Osteocyte (in vitro differentiated cells): ENCODE data around the gene TCF15. TPM values are rescaled to one million over a fixed set of nuclear protein-coding genes. Genes with fewer than 3 reads are reported as not detected.

Experiments
- DNase-seq: peaks from one replicate; pipeline ENCODE4 v3.0.0; 2021; ENCODE audit warnings: mixed read lengths; ENCODE audit not compliant: unreplicated experiment; ENCODE audit errors: extremely low spot score
- H3K27ac Mint-ChIP-seq: one replicate; pipeline ENCODE4 v1.8.0; 2021; ENCODE audit warnings: mild to moderate bottlenecking, mixed read lengths; ENCODE audit not compliant: unreplicated experiment
- H3K27me3 Mint-ChIP-seq: one replicate; pipeline ENCODE4 v1.8.0; 2021; ENCODE audit warnings: mixed read lengths; ENCODE audit not compliant: unreplicated experiment
- H3K36me3 Mint-ChIP-seq: one replicate; pipeline ENCODE4 v1.8.0; 2021; ENCODE audit warnings: mixed read lengths; ENCODE audit not compliant: unreplicated experiment
- H3K4me1 Mint-ChIP-seq: one replicate; pipeline ENCODE4 v1.8.0; 2021; ENCODE audit warnings: mixed read lengths; ENCODE audit not compliant: unreplicated experiment
- H3K4me3 Mint-ChIP-seq: one replicate; pipeline ENCODE4 v1.8.0; 2021; ENCODE audit warnings: mild to moderate bottlenecking, moderate library complexity, mixed read lengths; ENCODE audit not compliant: unreplicated experiment
- H3K9me3 Mint-ChIP-seq: one replicate; pipeline ENCODE4 v1.8.0; 2021; ENCODE audit warnings: mixed read lengths; ENCODE audit not compliant: unreplicated experiment
- total RNA-seq: library from RNA; stranded (reverse); gene quantifications from 2 replicates; pipeline ENCODE4 v1.2.1, GENCODE V29; 2021
- TF ChIP-seq, protein P1 (sequence below): fragments of 200-600 bp; sonication (generic); IDR thresholded peaks from 2 replicates; pipeline ENCODE4 v1.5.0; 2021; ENCODE audit warnings: antibody characterized with exemption, mild to moderate bottlenecking, moderate library complexity

TCF15 gene
- total RNA-seq, 1 donor from 2014 or later, result not detected

DNA sequence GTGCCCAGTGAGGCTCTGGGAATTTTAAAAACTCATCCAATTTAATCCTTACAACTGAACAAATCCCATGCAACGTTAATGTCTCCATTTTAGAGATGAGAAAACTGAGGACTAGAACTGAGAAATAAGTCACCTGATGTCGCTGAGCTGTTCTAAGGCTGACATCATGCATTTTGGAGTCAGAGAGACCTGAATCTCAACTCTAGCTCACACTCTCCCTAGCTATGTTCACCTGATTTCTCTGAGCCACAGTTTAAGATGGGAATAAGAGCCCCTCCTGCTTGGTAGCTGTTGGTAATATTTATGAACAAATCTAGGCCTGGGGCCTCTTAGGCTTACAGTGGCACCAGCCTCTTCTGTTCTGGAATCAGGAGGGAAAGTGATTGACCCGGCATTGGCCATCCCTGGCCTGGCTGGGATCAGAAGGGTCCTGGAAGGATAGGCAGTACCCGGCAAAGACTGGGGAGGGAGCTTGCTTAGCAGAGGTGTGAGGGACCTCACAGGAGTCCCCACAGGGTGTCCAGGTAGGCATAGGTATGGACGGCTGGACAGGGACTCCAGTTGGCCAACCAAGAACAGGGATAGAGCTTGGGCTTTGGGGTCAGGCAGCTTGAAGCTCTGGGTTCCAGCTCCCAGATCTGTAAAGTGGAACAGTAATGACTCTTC lies 47.7 kb downstream of the TCF15 start:
- H3K4me3 Mint-ChIP-seq, result no peak overlapping the region
- no peak overlapping the region for H3K27ac Mint-ChIP-seq
- DNase-seq, result no peak
- H3K4me1 Mint-ChIP-seq, result no peaks in the 10 kb centered on the region
- no peaks in the 10 kb centered on the region for H3K9me3 Mint-ChIP-seq
- peaks cover 37% of the 10 kb centered on the region for H3K27me3 Mint-ChIP-seq
- TF ChIP-seq, protein P1, sequence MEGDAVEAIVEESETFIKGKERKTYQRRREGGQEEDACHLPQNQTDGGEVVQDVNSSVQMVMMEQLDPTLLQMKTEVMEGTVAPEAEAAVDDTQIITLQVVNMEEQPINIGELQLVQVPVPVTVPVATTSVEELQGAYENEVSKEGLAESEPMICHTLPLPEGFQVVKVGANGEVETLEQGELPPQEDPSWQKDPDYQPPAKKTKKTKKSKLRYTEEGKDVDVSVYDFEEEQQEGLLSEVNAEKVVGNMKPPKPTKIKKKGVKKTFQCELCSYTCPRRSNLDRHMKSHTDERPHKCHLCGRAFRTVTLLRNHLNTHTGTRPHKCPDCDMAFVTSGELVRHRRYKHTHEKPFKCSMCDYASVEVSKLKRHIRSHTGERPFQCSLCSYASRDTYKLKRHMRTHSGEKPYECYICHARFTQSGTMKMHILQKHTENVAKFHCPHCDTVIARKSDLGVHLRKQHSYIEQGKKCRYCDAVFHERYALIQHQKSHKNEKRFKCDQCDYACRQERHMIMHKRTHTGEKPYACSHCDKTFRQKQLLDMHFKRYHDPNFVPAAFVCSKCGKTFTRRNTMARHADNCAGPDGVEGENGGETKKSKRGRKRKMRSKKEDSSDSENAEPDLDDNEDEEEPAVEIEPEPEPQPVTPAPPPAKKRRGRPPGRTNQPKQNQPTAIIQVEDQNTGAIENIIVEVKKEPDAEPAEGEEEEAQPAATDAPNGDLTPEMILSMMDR, result no peak
- H3K36me3 Mint-ChIP-seq, result no peaks in the 10 kb centered on the region

DNA sequence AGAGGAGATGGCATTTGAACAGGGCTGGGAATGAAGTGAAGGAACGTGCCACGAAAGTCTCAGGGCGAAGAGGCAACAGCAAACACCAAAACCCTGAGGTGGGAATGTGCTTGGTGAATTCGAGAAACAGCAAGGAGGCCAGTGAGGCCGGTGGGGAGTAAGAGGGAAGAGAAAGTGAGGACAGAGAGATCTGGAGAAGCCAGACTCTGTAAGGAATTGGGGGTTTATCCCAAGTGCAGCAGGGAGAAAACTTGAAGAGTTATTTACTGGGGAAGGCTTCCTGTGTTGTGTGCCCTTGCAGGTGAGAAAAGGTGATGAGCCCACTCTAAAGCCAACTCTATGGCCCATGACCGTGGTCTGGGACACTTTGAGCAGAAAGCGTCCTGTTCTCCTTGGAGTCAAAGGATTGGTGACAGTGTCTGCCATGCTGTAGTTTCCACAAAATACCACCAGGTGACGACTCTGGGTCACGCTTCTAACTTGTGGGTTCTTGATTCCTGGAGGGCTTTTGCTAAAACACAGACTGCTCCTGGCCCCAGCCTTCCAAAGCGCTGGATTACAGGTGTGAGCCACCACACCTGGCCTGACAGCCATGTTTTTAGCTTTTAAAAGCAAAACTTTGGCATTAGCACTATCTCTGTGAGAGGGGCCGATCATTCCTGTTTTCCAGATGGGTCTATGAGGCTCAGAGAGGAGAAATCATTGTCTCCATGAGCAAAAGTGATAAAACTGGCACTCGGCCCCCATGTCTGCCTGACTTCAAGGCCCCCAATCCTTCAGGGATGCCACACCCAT lies 48.5 kb downstream of the TCF15 start:
- H3K27me3 Mint-ChIP-seq, result peaks cover 34% of the 10 kb centered on the region
- no peaks in the 10 kb centered on the region for H3K36me3 Mint-ChIP-seq
- no peaks in the 10 kb centered on the region for H3K4me1 Mint-ChIP-seq
- TF ChIP-seq, protein P1, result peak; percentile 88
- no peak overlapping the region for H3K27ac Mint-ChIP-seq
- H3K9me3 Mint-ChIP-seq, result no peaks in the 10 kb centered on the region
- H3K4me3 Mint-ChIP-seq, result no peak overlapping the region
- DNase-seq, result no peak

DNA sequence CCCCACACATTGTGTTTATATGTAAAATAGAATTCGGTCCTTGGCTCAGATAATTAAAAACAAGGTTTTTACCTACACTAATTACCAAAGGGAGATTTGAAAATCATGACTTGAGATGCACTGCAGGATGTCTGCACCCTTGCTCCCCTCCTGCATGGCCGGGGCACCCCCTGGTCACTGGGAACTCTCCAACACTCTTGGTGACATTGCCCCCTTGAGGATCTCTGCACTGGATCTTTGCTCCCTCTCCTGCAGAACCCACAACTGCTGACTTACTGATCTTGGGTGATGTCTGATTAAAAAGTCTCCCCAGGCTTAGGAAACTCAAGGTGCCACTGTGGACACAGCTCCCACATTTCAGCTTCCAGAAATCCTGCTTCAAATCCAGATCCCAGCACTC lies 49.4 kb downstream of the TCF15 start:
- no peak for DNase-seq
- Mint-ChIP-seq H3K4me3 (no peak overlapping the region), H3K27me3 (peaks cover 37% of the 10 kb centered on the region), H3K27ac (no peak overlapping the region), H3K36me3 (no peaks in the 10 kb centered on the region), H3K4me1 (no peaks in the 10 kb centered on the region), H3K9me3 (no peaks in the 10 kb centered on the region)
- TF ChIP-seq, protein P1, result no peak

DNA sequence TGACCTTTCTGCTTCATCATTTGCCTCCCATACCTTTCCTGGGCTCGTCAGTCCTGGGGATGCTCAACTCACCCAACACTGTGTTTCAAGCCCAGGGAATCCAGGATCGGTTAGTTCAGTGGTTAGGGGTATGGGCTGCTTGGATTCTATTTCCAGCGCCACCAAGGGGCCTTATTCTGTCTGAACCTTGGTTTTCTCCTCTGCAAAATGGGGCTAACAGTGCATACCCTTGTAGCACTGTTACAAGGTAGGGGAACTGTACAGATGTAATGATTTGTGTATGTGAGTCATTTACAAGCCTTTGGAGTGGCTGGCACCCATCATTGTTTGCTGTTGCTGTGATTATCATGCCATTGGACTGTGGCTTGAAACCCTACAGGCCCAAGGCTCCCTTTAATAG lies 52.0 kb downstream of the TCF15 start:
- Mint-ChIP-seq H3K36me3 (no peaks in the 10 kb centered on the region), H3K4me3 (no peak overlapping the region), H3K9me3 (no peaks in the 10 kb centered on the region), H3K4me1 (no peaks in the 10 kb centered on the region), H3K27me3 (peaks cover 55% of the 10 kb centered on the region), H3K27ac (no peak overlapping the region)
- TF ChIP-seq, protein P1, result no peak
- no peak for DNase-seq

DNA sequence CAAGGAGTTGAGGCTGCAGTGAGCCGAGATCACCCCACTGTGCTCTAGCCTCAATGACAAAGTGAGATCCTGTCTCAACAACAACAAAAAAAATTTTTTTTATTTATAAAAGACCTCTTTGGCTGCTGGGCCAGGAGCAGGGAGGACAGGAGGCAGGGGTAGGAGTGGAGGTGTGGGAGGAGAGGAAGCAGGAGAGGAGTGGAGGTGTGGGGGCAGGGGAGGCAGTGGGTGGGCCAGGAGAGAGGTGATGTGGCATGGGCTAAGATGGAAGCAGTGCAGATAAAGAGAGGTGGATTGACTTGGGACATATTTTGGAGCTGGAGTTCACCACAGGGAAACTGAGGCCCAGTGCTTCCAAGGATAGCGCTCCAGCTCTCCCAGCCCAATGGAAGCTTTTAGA lies 53.1 kb downstream of the TCF15 start:
- H3K27me3 Mint-ChIP-seq, result peaks cover 54% of the 10 kb centered on the region
- H3K27ac Mint-ChIP-seq, result no peak overlapping the region
- no peaks in the 10 kb centered on the region for H3K4me1 Mint-ChIP-seq

More for the DNA sequence above, 53.1 kb downstream of the TCF15 start:
- DNase-seq, result no peak
- H3K4me3 Mint-ChIP-seq, result no peak overlapping the region
- no peaks in the 10 kb centered on the region for H3K36me3 Mint-ChIP-seq
- TF ChIP-seq, protein P1, result no peak
- no peaks in the 10 kb centered on the region for H3K9me3 Mint-ChIP-seq
